ENCODE measurements around the gene POGZ.

DNA sequence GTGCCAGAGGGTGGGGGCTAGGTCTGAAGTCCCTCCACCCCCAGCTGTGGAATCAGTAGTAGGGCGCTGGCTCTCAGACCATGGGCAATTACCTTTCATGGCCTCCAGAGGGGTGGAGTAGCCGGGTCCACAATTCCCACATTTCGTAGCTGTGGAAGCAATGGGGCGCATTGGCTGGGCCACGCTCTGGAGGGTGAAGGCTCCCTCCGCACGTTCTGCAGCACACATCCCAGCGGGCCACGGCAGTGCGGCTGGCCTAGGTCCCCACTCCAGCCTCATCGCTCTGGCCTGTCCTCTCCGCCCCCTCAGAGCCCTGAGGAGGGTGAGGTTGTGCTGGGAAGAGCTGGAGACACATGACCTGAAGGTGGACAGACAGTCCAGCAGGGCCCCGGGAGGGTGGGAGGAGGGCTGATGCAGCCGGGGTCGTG, 89.7 kb downstream of the POGZ start:
- no peak for TF ChIP-seq POLR2AphosphoS5 (IDR thresholded peaks at IDR 0.05; ENCODE audit: low read depth)
- TF ChIP-seq, protein P1, sequence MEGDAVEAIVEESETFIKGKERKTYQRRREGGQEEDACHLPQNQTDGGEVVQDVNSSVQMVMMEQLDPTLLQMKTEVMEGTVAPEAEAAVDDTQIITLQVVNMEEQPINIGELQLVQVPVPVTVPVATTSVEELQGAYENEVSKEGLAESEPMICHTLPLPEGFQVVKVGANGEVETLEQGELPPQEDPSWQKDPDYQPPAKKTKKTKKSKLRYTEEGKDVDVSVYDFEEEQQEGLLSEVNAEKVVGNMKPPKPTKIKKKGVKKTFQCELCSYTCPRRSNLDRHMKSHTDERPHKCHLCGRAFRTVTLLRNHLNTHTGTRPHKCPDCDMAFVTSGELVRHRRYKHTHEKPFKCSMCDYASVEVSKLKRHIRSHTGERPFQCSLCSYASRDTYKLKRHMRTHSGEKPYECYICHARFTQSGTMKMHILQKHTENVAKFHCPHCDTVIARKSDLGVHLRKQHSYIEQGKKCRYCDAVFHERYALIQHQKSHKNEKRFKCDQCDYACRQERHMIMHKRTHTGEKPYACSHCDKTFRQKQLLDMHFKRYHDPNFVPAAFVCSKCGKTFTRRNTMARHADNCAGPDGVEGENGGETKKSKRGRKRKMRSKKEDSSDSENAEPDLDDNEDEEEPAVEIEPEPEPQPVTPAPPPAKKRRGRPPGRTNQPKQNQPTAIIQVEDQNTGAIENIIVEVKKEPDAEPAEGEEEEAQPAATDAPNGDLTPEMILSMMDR (IDR thresholded peaks at IDR 0.05; ENCODE audit: insufficient read depth, low read length) = no peak
